ENCODE results near the gene ARID1B.

Gene ARID1B

DNA sequence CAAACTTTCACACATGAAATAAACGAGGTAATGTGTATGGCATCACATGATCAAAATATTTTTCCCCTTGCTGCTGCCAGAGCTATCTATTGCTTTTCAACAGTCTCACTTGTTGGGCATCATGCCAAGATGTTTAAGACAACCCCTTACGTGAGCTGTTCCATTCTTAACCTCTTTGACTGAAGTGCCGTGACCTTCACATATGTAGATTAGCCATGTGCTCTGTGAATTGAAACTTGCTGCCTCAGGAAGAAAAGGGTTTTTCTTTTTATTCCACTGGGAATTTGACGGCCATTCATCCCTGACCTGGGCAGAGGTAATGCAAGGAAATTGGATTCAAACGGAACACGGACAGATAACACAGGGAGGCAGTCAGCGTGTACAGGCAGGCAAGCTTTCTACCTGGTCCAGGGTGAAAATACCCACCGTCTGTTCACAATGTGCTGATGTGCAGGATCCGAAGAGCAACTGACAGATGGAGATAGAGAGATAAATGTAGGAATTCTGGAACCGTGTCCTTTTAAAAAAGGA is 14.2 kb downstream of the ARID1B start:
- DNase-seq = peak; percentile 51

DNA sequence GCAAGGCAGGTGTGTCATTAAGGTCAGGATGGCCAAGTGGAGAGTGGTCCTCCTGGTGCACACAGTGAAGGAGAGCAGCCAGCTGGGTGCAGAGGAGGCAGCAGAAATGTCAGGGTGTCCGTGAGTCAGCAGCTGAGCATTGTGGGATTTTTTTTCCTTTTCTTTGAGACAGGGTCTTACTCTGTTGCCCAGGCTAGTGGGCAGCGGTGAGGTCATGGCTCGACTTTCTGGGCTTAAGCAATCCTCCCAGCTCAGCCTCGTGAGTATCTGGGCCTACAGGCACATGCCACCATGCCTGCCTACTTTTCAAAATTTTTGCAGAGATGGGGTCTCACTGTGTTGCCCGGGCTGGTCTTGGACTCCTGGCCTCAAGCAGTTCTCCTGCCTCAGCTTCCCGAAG is 16.0 kb downstream of the ARID1B start:
- DNase-seq = no peak

DNA sequence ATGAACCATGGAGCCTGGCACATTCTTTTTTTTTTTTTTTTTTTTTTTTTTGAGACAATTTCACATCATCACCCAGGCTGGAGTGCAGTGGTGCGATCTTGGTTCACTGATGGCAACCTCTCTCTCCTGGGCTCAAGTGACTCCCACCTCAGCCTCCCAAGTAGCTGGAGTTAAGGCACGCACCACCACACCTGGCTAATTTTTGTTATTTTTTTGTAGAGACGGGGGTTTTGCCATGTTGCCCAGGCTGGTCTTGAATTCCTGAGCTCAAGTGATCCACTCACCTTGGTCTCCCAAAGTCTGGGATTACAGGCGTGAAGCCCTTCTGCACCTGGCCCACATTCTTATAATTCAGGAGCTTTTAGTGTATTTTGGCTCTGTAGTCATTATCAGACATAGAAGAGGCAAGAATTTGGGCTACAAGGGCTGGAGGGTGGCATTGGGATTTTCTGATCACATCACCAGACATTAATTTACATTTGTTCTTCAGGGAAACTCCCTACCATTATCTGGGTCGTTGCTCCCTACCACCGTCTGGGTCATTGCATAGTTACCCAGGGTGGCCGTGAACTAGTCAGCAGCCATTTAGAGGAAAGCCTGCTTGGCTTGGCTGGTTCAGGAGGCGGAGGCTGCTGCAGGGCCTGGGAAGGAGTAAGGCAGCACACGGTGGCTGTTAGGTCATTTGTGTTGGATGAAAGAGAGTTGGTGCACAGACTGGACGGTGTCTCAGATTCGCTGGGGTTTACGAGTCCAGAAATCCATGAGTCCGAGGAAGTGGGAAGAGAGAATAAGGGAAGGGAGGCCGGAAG is 17.6 kb downstream of the ARID1B start:
- no peak for DNase-seq

DNA sequence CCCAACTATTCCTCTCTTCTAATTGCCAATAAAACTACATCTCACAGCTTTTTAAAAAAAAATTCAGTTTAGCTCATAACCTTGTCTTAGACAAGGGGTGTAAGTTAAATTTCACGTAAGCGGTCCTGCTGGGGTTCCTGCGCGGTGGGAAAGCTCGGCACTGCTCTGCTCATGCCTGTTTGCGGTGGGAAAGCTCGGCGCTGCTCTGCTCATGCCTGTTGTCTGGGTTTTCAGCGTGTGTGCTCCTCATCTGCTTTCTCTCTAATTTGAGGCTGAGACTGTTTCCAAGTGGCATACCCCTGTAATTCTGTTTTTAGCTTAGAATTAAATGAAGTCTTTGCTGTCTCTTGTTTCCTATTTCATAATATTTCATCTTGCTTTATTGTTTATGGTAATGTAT is 18.6 kb downstream of the ARID1B start:
- DNase-seq = peak; percentile 28

DNA sequence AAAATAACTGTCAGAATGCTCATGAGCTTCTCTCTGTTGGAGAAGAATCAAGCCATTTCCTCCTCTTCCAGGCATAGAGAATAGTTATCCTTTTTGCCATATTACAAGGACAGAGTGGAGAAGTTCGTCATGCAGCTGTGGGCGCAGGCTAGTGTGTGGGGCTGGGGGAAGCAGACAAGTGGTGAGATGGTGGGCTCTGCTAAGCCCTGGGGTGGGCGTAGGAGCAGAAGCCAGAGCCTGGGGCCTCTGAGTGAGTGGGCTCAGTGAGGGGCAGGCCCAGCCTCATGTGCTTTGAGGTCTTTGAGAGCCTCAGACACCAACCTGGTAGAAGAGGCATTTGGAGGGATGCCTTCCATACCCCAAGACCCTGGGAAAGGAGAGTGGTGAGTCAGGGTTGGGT is 19.4 kb downstream of the ARID1B start:
- no peak for DNase-seq

DNA sequence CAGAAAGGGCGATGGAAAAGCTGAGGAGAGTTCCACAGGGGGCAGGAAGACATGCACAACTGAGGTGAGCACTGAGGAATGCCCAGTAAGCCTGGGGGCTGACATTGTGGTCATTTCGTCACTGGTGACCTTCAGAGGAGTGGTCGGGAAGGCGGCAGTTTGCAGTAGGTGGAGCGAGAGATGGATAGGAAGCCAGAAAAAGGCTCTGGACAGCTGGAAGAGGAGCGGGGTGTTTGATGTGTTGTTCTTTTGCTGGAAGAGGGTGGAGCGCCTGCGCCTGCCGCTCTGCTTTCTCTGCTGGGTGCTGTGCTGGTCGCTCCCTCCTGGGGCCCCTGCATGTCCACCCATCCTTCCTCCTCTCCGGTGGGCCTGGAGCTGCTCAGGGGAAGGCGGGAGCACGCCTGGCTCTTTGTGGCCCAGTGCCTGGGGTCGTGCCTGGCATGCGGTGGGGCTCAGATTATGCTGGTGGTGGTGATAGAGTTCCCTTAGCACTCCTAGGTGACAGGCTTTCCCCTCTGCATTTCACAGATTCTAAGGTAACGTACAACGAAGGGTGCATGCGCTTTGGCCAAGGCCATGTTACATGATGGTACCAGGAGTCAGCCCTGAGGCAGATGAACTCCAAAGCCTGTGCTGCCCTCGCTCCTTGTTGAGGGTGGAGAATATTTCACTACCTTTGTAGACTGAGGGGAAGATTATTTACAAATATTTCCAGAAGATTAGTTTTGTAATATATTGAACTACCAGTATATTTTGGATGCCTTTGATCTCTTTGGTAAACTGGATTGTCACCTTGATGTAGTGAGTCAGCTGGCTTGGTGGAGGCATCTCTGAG is 20.9 kb downstream of the ARID1B start:
- DNase-seq = no peak

DNA sequence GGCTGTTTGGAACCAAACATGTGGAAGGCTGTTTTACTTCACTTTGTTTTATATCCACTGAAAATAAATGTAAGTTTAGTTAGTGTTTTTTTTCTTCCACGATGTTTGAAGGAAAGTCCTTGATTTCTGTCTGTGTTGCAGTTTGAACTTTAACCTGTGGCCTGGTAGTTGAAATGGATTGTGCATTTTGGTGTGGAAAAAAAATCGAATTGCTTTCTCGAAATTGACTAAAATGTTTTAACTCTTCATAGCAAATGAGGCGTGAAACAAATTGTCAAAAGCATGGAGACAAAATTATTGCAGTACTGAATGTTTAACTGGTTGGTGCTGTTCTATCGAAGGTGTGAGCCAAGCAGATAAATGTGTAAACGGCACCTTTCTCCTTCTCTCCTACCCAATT is 24.5 kb downstream of the ARID1B start:
- DNase-seq = no peak

DNA sequence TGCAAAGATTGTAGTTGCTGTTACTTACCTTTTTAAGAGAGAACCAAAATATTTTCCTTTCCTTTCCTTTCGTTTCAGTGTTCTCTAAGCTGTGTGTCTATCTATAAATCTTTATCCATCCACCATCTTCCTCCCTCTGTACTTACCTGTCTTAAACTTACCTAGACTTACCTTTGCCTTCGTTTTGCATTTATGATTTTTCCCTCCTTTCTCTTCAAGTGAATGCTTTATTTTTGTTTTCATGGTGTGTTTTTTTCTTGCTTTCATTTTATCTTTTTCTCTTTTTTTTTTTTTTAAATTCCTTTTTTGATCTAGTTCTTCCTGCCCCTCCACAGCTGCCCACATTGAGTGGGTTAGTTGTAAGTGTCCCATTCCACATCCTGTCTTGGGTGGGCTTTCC is 26.2 kb downstream of the ARID1B start:
- no peak for DNase-seq

DNA sequence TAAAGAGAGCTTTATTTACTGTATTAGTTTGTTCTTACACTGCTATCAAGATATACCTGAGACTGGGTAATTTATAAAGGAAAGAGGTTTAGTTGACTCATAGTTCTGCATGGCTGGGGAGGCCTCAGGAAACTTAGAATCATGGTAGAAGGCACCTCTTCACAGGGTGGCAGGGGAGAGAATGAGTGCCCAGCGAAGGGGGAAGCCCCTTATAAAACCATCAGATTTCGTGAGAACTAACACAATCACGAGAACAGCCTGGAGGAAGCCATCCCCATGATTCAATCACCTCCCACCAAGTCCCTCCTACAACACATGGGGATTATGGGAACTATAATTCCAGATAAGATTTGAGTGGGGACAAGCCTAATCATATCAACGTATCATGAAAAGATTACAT is 27.2 kb downstream of the ARID1B start:
- DNase-seq = no peak

DNA sequence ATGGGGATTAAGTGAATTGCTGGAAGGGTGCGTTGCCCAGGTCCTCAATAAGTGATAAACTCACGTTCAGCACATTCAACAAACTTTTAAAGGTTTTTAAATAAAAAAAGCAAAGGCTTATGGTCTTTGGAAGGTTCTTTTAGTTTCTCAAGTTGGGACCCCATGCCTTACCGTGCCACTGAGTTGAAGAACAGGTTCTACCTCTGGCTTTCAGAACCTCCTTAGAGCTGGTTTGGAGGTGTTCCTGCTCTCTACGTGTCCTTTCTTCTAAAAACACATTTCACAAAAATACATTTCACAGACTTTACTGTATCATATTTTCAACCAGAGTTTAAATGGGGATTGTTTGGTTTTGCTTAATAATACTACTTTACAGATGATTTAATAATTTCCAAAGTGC is 29.0 kb downstream of the ARID1B start:
- DNase-seq = no peak

DNA sequence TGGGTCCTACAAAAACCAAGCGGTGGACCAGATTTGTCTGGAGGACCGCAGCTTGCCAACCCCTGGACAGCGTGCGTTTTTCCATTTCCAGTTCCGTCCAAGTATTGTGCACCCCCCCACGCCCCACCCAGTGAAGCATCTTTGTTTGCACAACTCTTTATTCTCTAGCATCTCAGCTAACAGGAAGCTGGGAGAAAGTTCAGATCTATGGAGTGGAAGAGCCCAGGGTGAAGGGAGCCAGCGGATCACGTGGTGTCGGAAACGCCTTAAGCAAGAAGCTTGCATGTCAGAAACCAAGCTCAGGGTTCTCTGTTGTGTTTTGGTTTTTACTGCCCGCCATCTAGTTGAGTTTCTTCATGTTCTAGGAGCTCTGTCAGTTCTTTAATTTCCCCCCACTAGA is 29.9 kb downstream of the ARID1B start:
- DNase-seq = no peak

DNA sequence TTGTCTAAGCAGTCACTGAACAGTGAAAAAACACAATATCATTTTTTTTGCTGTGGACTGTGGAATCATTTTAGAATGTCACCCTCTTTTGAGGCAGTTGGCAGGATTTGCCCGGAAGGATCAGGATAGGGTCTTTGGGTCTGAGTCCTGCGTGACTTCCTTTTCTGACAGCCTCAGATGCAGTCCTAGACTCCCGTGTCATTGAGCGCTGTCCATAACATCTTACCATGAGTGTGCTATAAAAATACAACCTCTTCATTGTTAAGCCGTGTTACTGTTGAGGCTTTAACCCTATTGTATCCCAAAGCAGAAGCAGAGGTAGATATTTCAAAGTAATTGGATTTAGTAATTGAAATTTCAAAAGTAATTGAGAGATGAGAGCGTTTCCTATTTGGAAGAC is 30.6 kb downstream of the ARID1B start:
- no peak for DNase-seq

DNA sequence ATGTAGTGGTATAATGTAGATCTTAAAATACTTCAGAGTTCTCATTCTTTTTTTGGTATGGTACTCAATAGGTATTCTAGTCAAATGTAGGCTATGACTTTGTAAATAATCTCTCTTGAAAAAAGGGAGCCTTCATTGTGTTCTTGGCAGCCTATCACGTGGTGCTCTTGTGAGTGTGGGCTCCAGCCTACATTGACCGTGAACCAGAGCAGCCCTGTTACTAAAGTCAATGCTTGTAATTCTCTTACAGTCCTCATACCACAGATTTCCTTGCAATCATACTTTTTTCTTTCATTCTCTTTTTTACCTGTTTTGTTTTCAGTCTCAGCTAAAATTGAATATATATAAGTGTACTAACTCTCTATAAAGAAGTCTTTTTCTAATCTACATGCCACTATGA is 31.1 kb downstream of the ARID1B start:
- no peak for DNase-seq

DNA sequence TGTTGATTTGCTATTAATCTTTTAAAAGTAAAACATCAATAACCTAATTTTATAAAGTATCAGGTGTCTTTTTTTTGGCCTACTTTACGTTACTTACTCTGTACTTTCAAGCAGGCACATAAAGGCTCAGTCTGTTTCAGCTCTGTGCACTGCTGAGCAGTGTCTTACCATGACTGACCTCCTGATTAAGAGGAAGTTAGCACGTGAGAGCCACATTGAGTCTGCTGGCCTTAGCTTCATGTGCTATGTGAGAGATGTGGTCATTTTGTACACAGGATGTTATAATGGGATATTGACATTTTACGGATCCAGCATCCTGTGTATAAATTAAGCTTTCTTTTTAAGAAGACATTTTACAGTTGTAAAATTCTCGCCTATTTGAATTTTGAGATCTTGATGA is 31.9 kb downstream of the ARID1B start:
- DNase-seq = no peak

DNA sequence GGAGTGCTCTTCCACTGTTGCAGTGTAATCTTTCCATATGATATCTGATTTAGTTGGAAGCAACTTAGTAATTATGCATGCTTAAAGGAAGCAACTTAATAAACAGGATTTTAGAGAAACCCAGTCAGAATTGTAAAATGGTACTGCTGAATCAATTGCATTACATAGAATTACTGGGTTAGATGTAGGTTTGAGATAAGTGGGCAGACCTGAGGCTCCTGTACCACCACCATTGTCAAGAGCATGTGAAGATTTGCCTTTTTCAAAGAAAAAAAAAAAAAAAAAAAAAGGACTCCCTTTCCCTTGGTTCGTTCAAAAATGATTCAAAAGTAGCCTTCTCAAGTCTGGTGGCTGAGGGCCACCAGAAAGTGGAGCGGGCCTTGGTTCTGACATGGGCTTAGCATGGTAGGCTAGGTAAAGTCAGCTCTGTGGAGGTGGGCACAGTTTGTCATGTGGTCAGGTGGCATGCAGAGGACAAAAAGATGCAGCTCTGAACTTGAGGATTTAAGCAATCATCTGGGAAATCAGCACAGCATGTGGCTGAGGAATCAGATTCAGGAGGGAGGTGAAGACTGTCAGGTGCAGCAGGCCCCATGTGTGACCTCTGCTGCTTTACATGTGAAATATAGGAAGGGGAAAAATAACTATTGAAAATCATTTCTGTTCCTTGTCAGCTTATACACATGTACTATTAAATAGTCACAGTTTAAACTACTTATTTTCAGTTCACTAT is 32.4 kb downstream of the ARID1B start:
- DNase-seq = no peak

DNA sequence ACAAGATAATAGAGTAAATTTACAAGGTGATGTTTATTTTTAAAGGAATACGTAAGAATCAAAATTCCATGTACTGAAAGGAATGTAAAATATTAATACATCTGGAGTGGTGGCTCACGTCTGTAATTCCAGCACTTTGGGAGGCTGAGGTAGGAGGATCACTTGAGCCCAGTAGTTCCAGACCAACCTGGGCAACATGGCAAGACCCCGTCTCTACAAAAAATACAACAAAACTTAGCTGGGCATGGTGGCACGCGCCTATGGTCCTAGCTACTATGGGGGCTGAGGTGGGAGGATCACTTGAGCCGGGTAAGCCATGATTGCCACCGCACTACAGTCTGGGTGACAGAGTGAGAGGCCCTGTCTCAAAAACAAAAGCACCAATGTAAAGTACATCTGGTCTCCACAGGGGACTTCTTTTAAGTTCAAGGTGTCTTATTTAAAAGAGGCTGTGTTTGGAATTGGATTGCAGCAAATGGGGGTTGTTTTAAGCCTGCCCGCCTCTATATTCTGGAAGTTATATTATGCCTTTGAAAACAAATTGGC is 36.9 kb downstream of the ARID1B start:
- DNase-seq = no peak

DNA sequence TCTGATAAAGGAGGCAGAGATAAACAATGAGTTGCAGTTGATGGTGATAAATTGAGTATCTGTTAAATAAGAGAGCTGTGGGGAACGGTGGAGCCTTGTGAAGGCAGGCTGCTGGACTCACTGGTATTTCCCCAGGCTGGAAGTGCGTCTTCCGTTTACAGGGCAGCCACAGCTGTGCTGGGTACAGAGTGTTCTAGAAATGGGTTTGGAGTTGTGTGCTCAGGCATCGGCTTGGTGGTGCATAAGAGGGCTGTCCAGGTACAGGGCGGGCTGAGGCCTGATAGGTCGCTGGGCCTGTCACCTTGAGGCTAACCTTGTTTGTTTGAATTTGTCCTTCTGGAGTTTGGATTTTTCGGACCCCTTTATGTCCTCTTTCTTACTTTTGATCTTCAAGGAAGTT is 39.3 kb downstream of the ARID1B start:
- no peak for DNase-seq

DNA sequence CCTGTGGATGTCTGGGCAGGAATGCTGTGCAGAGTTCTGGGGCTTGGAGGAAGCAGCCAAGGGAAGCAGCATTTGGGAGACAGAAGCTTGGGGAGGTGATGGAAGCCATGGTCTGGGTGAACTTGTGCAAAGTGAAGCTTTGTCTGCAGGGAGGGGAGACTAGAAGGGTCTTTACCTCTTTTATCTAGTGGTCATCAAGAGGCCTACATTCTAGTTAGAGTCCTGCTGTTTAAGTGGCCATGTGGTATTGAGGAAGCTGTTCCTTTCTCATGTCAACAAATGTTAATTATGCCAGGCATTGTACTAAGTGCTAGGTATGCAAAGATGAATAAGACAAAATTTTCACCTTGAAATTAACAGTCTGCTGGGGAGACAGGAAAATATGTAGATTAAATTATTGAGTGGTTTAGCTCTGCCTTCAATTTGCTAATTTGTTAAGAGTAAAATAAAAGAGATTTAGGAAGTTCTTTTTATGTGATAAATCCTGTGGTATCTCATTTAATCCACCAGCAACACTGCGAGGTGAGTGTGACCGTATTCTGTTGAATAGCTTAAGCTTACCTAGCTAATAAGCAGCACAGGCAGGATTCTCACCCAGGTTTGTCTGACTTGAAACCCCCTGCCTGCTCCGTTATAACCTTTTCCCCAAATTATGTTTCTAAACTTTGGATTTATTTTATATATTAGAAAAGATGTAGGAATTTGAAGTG is 43.1 kb downstream of the ARID1B start:
- no peak for DNase-seq

DNA sequence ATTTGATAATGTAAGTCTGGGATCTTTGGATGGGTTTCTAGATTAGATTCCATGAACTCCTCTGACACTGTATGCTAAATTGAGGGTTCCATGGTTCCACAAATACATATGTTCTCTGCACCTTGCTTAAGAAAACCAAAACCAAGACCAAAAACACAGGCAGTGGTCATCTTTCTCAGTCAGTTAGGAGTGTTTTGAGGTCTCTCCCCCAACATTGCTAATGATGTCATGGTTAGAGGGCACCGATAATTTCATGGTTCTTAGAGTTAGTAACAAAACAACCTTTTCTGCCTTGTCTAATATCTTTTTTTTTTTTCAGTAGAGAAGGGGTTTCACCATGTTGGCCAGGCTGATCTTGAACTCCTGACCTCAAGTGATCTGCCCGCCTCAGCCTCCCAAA is 44.5 kb downstream of the ARID1B start:
- no peak for DNase-seq

DNA sequence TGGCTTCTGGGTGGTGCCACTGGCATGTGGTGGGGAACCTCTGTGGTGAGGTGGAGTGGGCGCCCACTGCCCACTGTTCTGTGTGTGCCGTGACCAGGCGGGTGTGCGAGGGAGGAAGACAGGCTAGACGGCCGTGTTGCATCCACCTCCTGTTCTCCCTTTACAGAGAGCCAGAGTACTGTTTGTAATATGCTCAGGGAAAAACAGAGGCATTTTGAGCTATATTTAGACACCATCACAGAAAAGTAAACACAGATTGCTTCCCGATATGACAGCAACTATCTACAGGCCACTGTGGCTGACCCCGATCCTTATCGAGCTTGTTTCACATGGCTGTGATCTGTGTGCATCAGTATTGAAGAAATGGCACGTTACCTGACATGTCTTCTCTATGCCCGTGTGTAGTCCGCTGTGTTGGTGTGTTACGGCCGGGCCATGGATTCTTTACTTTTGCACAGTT is 45.6 kb downstream of the ARID1B start:
- no peak for DNase-seq

DNA sequence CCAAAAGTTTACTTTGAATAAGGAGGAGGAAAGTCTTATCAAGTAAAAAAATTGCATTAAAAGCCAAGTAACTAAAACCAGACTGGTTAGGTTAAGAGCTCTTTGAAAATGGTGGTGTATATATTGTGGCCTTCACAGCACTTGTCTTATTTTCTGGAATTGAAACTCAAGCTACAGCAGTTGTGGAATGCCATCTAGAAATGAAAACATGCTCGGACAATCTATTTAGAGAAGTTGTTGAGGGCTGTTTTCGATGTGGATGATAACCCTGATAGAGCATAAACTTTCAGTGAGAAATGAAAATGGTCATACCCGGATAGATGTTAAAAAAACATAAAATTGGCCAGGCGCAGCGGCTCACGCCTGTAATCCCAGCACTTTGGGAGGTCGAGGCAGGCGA is 47.0 kb downstream of the ARID1B start:
- no peak for DNase-seq

DNA sequence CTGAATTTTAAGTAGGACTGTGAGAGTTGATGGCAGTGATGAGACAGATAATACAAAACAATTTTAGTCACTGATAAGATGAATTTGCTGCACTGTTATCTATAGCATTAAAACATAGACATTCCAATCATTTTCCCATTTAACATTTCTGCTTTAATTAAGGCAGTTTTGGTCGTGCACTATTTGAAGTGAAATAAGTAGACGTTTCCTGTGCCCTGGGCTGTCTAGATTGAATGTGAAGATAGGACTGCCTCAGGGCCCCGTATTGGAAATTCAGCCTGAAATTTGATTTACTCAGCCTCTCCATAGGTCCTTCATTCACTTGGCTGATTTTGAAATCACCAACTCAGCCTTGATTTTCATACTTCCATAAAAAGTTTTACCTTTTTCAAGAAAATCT is 48.3 kb downstream of the ARID1B start:
- no peak for DNase-seq
